Measurements from ENCODE around the gene COL19A1.
A peak's percentile ranks its signal among the peaks of the same experiment; 100 is the strongest.

COL19A1 gene

DNA sequence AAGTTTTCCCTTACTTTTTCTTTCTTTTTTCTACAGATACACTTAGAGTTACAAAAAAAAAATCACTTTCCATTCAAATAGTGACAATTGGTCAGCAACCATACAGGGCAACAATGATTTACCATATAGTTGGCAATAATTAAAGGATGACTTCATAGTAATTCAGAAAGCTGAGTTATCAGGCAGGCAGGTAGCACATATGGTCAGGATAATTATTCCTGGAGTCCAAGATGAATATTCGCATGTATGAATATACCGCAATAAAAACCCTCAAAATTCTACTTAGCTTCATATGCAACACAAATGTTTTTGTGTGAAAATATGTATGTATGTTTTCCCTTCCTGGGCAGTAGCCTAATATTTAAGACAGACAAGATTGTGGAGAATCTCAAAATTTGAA lies 34.5 kb downstream of the COL19A1 start:
- Mint-ChIP-seq H3K4me1 (no peaks in the 10 kb centered on the region), H3K4me3 (no peak overlapping the region), H3K27ac (no peak overlapping the region), H3K9me3 (peaks cover 2% of the 10 kb centered on the region), H3K27me3 (ENCODE audit: low read depth, poor library complexity) (peaks cover 3% of the 10 kb centered on the region), H3K36me3 (ENCODE audit: low read depth) (no peaks in the 10 kb centered on the region)
- TF ChIP-seq, protein P1, sequence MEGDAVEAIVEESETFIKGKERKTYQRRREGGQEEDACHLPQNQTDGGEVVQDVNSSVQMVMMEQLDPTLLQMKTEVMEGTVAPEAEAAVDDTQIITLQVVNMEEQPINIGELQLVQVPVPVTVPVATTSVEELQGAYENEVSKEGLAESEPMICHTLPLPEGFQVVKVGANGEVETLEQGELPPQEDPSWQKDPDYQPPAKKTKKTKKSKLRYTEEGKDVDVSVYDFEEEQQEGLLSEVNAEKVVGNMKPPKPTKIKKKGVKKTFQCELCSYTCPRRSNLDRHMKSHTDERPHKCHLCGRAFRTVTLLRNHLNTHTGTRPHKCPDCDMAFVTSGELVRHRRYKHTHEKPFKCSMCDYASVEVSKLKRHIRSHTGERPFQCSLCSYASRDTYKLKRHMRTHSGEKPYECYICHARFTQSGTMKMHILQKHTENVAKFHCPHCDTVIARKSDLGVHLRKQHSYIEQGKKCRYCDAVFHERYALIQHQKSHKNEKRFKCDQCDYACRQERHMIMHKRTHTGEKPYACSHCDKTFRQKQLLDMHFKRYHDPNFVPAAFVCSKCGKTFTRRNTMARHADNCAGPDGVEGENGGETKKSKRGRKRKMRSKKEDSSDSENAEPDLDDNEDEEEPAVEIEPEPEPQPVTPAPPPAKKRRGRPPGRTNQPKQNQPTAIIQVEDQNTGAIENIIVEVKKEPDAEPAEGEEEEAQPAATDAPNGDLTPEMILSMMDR (IDR thresholded peaks at IDR 0.05), result no peak
- DNase-seq, result no peak

DNA sequence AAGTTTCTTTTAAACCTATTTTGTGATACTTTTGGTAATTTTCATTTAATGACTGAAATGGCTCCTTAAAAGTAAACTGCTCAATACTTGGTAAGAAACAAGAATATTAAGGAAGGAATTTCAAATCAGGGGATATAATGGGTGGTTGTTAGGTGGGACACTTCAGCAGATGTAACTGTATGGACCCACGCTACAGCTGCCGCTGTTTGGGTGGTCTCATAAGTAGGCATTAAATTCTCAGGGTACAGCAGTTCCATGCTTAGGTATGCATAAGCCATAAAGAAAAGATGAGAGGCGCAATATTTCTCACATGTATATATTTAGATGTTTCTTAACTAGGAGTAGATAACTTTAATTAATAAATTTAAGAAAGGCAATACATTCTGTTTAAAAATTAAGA lies 35.0 kb downstream of the COL19A1 start:
- no peak overlapping the region for H3K4me3 Mint-ChIP-seq

DNA sequence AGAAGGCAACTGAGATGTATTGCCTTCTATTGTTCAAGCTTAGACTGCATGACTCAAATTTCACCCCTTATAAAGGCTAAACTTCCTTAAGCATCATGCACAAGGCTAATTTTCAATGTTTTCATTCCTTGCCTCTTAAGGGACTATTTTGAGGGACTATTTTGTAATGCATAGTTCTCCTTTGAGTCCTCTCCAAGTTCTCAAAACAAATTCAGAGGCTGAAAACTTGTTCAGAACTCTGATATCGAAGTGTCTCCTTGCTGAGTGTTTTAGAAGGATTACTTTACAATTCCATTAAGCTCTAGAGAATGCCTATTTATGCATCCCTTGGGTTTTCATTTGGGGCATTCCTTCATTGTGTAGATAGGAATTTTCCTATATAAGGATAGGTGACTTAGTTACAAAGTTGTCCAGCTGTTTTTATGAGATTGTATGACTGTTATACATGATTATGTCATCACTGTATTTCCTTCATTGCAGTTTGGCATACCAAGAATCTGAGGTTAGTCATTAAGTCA lies 41.7 kb downstream of the COL19A1 start:
- Mint-ChIP-seq H3K4me3 (no peak overlapping the region), H3K27me3 (ENCODE audit: low read depth, poor library complexity) (peaks cover 6% of the 10 kb centered on the region), H3K9me3 (no peaks in the 10 kb centered on the region), H3K4me1 (no peaks in the 10 kb centered on the region), H3K27ac (no peak overlapping the region), H3K36me3 (ENCODE audit: low read depth) (no peaks in the 10 kb centered on the region)
- TF ChIP-seq, protein P1 (IDR thresholded peaks at IDR 0.05), result no peak
- DNase-seq, result no peak

More for the DNA sequence above, 35.0 kb downstream of the COL19A1 start:
- peaks cover 3% of the 10 kb centered on the region for H3K27me3 Mint-ChIP-seq (ENCODE audit: low read depth, poor library complexity)
- no peaks in the 10 kb centered on the region for H3K36me3 Mint-ChIP-seq (ENCODE audit: low read depth)
- H3K4me1 Mint-ChIP-seq, result no peaks in the 10 kb centered on the region
- no peak for DNase-seq
- no peak overlapping the region for H3K27ac Mint-ChIP-seq
- TF ChIP-seq, protein P1 (IDR thresholded peaks at IDR 0.05), result no peak
- H3K9me3 Mint-ChIP-seq, result no peaks in the 10 kb centered on the region

DNA sequence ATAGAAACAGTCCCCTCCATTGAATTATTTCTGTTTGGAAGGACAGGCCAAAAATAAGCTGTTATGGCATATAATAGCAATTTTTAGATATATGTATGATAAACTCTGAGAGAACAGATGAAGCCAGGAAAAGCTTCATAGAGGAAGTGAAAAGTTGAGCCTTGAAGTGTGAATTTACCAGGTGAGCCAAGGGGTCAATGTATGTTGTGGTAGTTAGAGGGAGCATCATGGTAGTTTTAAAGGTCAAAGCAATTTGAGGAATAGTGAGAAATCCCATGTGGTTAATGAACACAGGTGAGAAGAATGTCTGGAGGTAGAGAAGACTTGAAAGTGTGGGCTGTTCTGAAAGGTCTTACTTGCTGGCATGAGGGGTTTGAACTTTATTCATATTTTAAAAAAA lies 47.0 kb downstream of the COL19A1 start:
- no peak for DNase-seq
- no peaks in the 10 kb centered on the region for H3K9me3 Mint-ChIP-seq
- H3K4me3 Mint-ChIP-seq, result no peak overlapping the region
- TF ChIP-seq, protein P1 (IDR thresholded peaks at IDR 0.05), result no peak
- H3K4me1 Mint-ChIP-seq, result peaks cover 12% of the 10 kb centered on the region
- peaks cover 6% of the 10 kb centered on the region for H3K27me3 Mint-ChIP-seq (ENCODE audit: low read depth, poor library complexity)
- H3K36me3 Mint-ChIP-seq (ENCODE audit: low read depth), result no peaks in the 10 kb centered on the region
- H3K27ac Mint-ChIP-seq, result peak overlapping the region; percentile 2

DNA sequence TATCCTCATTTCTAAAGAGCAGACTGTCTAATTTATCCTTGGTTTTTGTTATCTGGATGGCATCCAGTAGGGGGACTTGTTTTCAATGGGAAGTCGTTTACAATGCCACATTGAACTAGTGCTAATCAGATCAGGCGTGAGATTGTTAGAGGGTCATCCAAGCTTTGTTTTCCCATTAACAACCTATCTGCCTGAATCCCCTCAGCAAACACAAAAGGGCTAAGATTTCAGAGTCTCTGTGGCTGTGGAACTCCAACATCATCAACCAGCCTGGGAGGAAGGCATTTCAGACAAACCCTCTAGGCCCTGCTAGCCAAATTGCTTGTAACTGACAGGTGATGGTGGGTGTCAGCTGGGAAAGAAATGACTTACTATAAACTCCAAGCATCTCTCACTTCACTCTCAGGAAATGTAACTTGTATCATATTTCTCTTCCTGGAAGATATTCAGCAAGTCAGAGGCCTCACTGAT lies 47.7 kb downstream of the COL19A1 start:
- Mint-ChIP-seq H3K36me3 (ENCODE audit: low read depth) (no peaks in the 10 kb centered on the region), H3K27ac (no peak overlapping the region), H3K27me3 (ENCODE audit: low read depth, poor library complexity) (peaks cover 6% of the 10 kb centered on the region), H3K4me3 (no peak overlapping the region), H3K4me1 (peaks cover 12% of the 10 kb centered on the region), H3K9me3 (no peaks in the 10 kb centered on the region)
- DNase-seq, result no peak
- TF ChIP-seq, protein P1 (IDR thresholded peaks at IDR 0.05), result peak; percentile 17

DNA sequence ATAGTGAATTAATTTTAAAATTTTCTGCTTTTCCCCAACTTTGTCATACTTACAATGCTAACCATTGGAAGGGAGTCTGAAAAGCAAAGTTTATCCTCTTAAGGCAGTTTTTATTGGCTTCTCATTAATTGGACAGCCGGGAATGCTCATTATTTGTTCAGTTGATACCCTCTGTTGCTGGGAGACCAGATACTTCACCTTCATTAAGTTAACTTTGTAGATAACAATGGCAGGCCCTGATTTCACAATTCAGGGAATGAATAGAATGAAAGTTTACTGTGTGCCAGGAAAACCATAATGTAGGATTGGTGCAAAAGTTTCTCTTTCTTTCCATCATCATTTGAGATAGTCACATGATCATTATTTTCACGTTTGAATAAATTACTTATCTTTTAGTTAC lies 49.0 kb downstream of the COL19A1 start:
- H3K4me3 Mint-ChIP-seq, result no peak overlapping the region
- H3K36me3 Mint-ChIP-seq (ENCODE audit: low read depth), result no peaks in the 10 kb centered on the region
- TF ChIP-seq, protein P1 (IDR thresholded peaks at IDR 0.05), result no peak
- no peaks in the 10 kb centered on the region for H3K9me3 Mint-ChIP-seq
- no peak for DNase-seq
- no peak overlapping the region for H3K27ac Mint-ChIP-seq
- peaks cover 6% of the 10 kb centered on the region for H3K27me3 Mint-ChIP-seq (ENCODE audit: low read depth, poor library complexity)
- peaks cover 12% of the 10 kb centered on the region for H3K4me1 Mint-ChIP-seq
